Measurements from ENCODE around the gene CDH23.

- TF ChIP-seq CTCF (IDR thresholded peaks at IDR 0.05), result no peak
- no peak for TF ChIP-seq ZFX (IDR thresholded peaks at IDR 0.05; ENCODE audit: borderline replicate concordance)
Measured at GRCh38 chr10:71636588-71636987, 239.9 kb downstream of the CDH23 start.

Data from 22Rv1 (cell line).